A673 (cell line): Measurements from ENCODE around the gene GNG14.

Source experiments
- CTCF ChIP-seq: fragments of 300-800, 200-600 bp; sonication (generic); conservative IDR thresholded peaks from 2 replicates; pipeline ENCODE4 v1.5.1; 2017; ENCODE audit warnings: low read depth, mild to moderate bottlenecking, antibody characterized with exemption, low read length, moderate library complexity, mixed read lengths
- EZH2 ChIP-seq: fragments of 200-600 bp; sonication (generic); IDR thresholded peaks from 2 replicates; pipeline ENCODE4 v1.6.1; 2017; ENCODE audit warnings: borderline replicate concordance, low read depth, mild to moderate bottlenecking, mixed read lengths, antibody characterized with exemption, low read length; ENCODE audit not compliant: poor library complexity, severe bottlenecking

GRCh38 chr19:12675940-12676339 is 11.9 kb upstream of the GNG14 start:
- no peak for TF ChIP-seq EZH2
- TF ChIP-seq CTCF = no peak
